Anterior cingulate cortex (tissue), 58 donors: ENCODE results near the gene PIP5K1B.
"Not testable (repeated sequence)": the region's sequence is repeated elsewhere in the genome, so short reads cannot be mapped to it uniquely, and the experiment has no call there.

Experiments used
- DNase-seq, 58 donors: peaks; one replicate each; lab custom pipeline; 2025; lab: John Stamatoyannopoulos, UW

PIP5K1B gene

DNA sequence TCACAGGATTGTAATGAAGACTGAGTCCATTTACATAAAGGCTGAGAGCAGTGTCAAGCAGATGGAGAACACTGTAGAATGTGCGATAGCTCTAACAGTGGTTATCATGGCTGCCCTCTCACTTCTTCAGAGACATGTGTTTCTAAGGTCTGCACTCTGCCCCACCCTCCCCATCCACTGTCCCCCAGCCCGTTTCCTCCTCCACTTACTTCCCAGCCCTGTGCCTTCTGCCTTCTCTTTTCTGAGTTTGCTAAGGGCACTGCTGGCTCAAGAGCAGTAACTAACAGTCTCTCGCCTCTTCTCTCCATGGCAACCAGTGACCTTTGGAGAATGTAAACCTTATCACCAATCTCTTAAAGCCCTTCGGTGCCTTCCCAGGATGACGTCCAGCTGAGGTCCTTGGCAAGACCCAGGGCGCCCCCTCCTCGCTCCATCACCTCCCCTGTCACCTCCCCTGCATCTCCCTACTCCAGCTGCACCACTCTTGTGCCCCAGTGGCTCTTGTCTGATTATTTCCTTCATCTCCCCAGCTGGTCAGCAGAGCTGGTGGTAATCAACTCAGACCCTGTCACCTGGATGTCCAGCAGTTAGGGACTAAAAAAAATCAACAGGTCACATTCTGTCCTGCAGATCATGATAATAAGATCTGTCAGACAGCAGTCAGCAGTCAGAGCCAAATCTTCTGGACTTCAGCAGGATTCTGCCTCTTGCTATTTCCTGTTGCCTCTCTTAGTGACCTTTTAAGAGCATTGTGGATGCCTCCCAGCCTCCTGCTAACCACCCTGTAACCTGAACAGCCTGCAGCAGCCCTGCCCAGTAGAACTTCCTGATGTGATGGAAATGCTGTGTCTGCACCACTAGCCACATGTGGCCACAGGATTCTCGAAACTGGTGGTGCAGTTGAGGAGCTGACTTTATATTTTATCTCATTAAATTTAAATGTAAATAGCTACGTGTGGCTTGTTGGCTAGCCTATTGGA lies 339.5 kb downstream of the PIP5K1B start:
- DNase-seq, result no peak

DNA sequence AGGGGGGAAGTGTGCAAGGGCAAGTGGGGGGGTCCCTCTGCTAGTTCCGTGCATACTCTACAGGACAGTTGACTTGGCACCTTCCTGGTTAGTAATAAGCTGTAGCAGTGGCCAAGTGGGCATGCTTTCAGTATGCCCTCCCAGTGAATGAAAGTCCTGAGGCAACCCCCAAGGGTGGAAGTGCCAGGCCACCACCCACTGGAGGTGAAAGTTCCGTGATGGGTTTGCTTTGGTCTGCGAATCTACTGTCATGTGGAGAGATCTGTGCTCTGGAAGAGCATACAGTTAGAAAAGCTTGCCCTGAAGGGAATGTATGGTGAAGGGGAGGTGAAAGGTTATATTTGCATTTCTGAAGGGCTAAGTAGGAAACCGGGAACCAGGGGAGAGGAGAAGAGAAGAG lies 340.8 kb downstream of the PIP5K1B start:
- DNase-seq, result no peak

GRCh38 chr9:69046723-69047122 lies 341.7 kb downstream of the PIP5K1B start:
- no peak for DNase-seq

DNA sequence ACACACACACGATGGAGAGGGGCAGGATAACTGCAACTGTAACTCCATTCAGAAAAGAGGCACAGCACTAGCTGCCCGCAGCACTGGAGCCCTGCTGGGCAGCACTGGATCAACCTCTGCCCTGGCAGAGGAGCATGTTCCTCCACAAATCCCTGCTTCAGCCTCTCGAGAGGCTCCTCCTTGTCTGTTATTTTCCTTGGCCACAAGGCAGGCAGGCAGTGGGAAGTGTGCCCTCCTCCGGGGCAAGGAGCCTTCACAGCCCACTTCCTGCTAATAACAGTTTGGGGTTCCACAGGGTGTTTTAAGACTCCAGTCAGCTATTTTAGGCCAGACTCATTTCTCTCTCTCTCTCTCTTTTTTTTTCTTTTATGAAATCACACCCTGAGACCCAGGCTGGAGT lies 342.3 kb downstream of the PIP5K1B start:
- no peak for DNase-seq

DNA sequence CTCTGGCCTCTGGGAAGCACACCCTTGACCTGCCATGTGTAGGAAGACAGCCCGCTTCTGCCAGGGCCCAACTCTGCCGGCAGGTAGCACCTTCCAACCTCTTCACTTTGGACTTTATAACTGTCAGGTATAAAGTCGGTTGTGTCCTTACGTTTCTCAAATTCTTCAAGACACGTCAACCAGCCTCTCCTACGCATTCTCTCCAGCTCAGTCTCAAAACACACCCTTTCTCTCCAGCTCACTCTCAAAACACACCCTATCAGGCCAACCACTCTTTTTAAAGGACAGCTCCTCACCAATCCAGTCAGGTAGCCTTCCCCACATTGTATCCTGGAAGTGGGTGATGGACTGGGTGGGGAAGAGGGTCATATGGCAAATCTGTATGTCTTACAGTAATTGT lies 344.1 kb downstream of the PIP5K1B start:
- no peak for DNase-seq

DNA sequence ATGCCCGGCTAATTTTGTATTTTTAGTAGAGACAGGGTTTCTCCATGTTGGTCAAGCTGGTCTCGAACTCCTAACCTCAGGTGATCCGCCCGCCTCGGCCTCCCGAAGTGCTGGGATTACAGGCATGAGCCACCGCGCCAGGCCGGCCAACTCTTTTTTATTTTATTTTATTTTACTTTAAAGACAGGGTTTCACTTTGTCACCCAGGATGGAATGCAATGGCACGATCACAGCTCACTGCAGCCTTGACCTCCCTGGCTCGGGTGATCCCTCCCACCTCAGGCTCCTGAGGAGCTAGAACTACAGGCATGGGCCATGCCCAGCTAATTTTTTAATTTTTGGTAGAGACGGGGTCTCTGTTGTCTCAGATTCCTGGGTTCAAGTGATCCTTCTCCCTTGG lies 345.9 kb downstream of the PIP5K1B start:
- not testable (repeated sequence) for DNase-seq

DNA sequence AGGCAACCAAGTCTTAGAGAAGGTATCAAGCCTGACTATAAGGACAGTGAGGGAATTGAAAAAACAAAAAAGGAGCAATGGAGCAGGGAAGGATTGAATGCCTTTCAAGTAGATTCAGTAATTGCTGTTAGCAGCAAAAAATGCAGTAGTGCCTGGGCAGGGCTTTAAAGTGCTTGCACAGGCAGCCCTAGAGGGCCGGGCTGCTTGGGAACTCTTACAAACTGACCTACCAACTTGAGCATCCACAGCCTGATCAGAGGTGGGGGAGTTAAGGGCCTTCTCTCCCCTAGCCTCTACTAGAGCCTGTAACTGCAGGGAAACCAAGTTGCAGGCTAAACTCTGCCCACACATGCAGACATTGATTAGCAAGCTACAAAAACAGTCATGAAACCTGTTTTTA lies 349.9 kb downstream of the PIP5K1B start:
- no peak for DNase-seq

- no peak for DNase-seq
These were observed 351.3 kb downstream of the PIP5K1B start for GRCh38 chr9:69056191-69056815.

DNA sequence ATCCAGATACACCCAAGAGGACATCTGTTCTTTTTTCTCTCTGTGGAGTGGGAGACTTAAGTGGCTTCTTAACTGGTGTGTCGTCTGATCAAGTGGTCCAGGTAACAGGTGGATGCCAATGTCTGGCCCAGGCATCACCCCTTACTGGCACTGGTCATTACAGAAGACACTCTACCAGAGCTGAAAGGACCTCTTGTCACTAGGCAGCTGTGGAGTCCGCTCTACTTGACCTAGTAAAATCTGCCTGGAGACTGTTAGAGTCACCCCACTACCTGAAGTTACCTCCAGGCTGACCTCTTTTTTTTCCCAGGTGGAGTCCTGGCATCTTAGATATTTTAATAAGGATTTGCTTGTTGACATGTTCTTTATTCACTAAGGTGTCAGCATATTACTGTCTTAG lies 353.1 kb downstream of the PIP5K1B start:
- no peak for DNase-seq
